ENCODE measurements around the gene CHD9.

DNA sequence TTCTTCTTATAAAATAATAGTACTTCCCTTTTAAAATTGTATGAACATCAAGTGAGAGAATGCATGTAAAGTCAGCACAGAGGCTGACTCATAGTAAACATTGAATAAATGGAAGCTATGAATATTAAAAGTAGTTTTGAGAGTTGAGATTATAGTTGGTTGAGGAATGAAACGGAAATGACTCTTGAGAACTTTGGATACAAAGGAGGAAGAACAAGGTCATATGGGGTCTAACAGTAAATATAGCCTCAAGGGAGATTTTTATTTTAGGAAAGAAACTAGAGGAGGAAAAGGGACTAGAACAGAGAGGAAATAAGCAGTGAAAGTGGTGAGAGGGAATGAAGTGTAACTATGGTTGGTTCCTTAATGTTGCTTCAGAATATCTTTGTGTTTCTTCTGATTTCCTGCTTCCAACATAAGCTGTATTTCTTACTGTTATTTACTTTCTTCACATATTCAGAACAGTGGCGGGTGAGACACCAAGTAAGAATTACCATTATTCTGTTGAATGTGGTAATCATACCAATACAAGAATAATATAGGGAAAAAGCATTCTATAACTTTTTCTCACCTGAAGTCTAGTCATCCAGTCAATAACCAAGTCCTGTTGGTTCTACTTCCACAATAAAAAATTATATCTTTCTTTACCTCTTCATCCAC, 165.1 kb downstream of the CHD9 start:
- TF ChIP-seq ISL1 (CRISPR knock-in tag; IDR thresholded peaks at IDR 0.05) (no peak), BACH2 (CRISPR knock-in tag; IDR thresholded peaks at IDR 0.05; ENCODE audit: borderline replicate concordance) (no peak)

Measured in SK-N-SH treated with all-trans-retinoic acid at 6 μM for 48 hours (cell line).